Measurements from ENCODE around the gene PPM1G.
A peak's percentile ranks its signal among the peaks of the same experiment; 100 is the strongest.
"Not testable (repeated sequence)": the region's sequence is repeated elsewhere in the genome, so short reads cannot be mapped to it uniquely, and the experiment has no call there.

PPM1G gene

GRCh38 chr2:27375513-27376099 is 33.8 kb downstream of the PPM1G start:
- no peak for DNase-seq

- DNase-seq, result no peak
These were observed 35.8 kb downstream of the PPM1G start for GRCh38 chr2:27373567-27373966.

- DNase-seq, result no peak
These were observed 36.5 kb downstream of the PPM1G start for GRCh38 chr2:27372937-27373336.

- peak in 2 of 5 donors; percentile 15 to 34 for DNase-seq
These were observed 38.4 kb downstream of the PPM1G start for GRCh38 chr2:27370816-27371620.

DNA sequence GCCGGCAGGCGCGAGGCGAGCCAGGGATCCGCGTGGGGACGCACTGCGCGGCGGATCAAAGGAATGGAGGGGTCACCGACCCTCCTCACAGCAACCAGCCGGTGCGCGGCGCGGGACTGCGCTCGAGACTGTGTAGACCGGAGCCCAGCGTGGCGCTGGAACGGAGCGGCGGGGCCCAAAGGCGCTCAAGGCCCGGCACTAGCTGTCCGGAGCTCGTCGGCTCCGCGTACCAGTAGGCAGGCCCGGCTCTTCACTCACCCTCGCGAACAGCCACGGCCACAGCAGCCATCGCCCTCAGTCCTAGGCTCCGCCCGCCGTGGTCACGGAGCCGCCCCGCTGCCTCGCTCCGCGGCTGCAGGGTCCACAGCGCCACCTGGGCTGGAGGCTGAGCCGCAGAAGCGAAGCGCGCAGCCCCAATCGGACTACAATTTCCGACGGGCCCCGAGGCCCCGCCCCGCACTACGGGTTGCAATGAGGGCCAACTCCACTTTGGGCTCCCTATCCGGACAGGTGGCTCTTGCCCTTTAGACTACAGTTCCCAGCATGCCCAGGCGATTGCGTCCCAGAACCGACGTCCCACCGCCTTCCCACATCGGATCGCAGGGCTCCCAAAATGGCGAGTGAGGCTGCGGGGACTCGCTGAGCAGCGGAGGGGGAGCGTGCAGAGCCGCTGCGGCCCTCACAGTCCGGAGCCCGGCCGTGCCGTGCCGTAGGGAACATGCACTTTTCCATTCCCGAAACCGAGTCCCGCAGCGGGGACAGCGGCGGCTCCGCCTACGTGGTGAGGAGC is 39.2 kb downstream of the PPM1G start, which contains the start of the genes EIF2B4 and SNX17:
EIF2B4 (minus strand) TSS at position 313 of the 790 bp plus-strand sequence; CDS start at position 289, 24 bp downstream.
SNX17 (plus strand) TSS at position 591 of the 790 bp plus-strand sequence; CDS start at position 719, 128 bp downstream.
- DNase-seq, result peak; percentile 98 to 99 (median 99)

DNA sequence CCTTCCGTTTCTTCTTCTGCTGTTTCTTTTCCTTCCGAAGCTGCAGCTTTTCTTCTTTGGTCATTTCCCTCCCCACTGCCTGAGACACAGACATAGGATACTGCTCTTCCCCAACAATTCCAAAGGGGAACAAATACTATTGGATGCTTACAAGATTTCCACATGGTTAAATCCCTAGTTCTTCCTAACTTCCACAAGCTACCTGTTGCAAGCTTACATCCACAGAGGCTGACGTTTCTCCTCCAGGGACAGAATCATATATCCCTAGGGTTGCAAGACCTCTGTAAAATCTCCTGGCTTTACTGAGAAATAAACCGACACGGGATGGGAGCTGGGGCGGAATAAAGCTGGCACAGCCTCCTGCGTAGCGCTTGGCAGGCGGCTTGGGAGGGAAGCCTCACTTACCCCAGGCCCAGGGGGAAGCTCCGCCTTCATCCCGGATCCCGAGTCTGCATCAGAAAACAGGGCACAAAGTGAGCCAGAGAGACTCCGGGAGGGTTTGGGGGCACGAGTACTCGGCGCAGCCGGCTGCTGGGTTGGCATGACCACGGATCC is 39.8 kb downstream of the PPM1G start:
- no peak for DNase-seq

- DNase-seq, result no peak
These were observed 45.5 kb downstream of the PPM1G start for GRCh38 chr2:27363933-27364332.

DNA sequence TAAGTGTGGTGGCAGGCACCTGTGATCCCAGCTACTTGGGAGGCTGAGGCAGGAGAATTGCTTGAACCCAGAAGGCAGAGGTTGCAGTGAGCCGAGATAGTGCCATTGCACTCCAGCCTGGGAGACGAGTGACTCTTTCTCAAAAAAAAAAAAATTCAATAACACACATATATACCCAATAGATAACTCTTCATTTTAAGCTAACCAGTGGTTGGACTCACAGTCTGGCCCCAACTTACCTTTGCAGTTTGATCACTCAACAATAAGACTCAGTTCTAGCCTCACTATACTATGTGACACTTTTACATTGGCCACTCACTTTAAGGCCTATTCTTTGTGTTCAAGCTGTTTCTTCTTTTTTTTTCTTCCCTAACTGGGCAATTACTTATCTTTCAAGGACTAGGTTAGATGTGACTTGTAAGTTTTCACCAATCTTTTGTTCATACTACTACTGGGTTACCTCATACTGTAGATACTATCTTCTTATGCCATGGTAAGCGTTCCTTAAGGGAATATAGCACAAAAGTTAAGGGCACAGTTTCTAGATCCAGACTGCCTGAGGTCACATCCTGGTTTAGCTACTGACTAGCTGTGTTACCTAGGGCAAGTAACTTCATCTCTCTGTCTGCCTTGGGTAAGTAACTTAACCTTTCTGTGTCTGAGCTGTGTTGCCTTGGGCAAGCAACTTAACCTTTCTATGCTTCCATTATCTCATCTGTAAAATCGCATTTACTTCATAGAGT is 46.5 kb downstream of the PPM1G start:
- no peak for DNase-seq

GRCh38 chr2:27356382-27357181 is 52.8 kb downstream of the PPM1G start, which contains the start of gene GTF3C2:
GTF3C2 (minus strand) TSS chr2:27356764; CDS start chr2:27343554, 13,210 bp downstream.
- peak; percentile 80 to 93 (median 89) for DNase-seq

- DNase-seq, result peak in 2 of 5 donors; percentile 28 to 33
These were observed 53.4 kb downstream of the PPM1G start for GRCh38 chr2:27356056-27356381.

GRCh38 chr2:27354597-27354927 is 54.8 kb downstream of the PPM1G start:
- DNase-seq, result no peak

GRCh38 chr2:27353762-27354596 is 55.4 kb downstream of the PPM1G start:
- DNase-seq, result no peak

DNA sequence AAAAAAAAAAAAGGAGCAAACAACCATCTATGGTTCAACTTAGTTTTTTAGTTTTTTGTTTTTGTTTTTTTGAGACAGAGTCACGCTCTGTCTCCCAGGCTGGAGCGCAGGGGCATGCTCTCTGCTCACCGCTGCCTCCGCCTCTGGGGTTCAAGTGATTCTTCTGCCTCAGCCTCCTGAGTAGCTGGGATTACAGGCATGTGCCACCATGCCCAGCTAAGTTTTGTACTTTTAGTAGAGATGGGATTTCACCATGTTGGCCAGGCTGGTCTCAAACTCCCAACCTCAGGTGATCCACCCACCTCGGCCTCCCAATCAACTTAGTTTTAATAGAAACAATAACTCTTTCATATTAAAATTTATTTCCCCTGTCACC is 56.0 kb downstream of the PPM1G start:
- not testable (repeated sequence) for DNase-seq

GRCh38 chr2:27351802-27352598 is 57.4 kb downstream of the PPM1G start:
- no peak for DNase-seq

- no peak for DNase-seq
These were observed 59.2 kb downstream of the PPM1G start for GRCh38 chr2:27350106-27350693.

- DNase-seq, result no peak
These were observed 61.8 kb downstream of the PPM1G start for GRCh38 chr2:27347641-27348040.

DNA sequence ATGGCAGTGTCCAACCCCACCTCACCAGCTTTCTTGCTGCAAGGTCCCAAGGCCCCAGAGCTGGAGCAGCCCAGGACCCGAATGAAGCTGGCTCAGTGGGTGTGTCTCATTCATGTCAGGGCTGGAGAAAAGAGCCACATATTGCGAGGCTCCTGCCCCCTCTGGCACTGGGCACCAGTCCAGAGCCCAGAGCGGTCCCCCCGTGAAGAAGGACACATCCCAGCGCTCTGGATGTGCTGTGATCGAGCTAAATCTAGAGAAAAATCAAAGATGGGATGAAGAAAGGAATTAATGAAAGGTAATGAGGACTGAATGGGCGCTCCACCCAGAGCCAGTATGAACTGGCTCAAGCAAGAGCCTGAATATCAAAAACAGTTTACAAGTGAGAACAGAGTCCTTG is 73.2 kb downstream of the PPM1G start:
- DNase-seq, result no peak

GRCh38 chr2:27335311-27335710 is 74.1 kb downstream of the PPM1G start:
- DNase-seq, result no peak

Measured in T-helper 1 cell (primary cell).